ENCODE measurements around the gene TRIM56. TPM values are rescaled to one million over a fixed set of nuclear protein-coding genes. Genes with fewer than 3 reads are reported as not detected.
"Not testable (repeated sequence)": the region's sequence is repeated elsewhere in the genome, so short reads cannot be mapped to it uniquely, and the experiment has no call there.

TRIM56 gene
- total and polyA plus RNA-seq, 2 of the 4 experiments (the other 2 are of a cell fraction): 3.9 to 5.9 TPM

DNA sequence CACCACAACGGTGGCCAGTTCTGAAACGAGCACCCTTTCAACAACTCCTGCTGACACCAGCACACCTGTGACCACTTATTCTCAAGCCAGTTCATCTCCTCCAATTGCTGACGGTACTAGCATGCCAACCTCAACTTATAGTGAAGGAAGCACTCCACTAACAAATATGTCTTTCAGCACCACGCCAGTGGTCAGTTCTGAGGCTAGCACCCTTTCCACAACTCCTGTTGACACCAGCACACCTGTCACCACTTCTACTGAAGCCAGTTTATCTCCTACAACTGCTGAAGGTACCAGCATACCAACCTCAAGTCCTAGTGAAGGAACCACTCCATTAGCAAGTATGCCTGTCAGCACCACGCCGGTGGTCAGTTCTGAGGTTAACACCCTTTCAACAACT lies 44.0 kb upstream of the TRIM56 start:
- H3K9ac ChIP-seq (ENCODE audit: low read depth, low read length); H2BK20ac ChIP-seq (ENCODE audit: low read depth, low read length); H3K4me2 ChIP-seq (ENCODE audit: low read depth, low read length); H4K8ac ChIP-seq (ENCODE audit: low read depth in 2 of 2, low read length in 2 of 2); H3K4me3 ChIP-seq (ENCODE audit: insufficient read depth, low read depth, low read length); H3K4ac ChIP-seq (ENCODE audit: low read depth, low read length); POLR2A ChIA-PET (ENCODE audit: unreplicated experiment); H3K9me1 ChIP-seq (ENCODE audit: insufficient read depth, low read length); intact Hi-C loops (cut with micrococcal nuclease); H2BK120ac ChIP-seq (ENCODE audit: low read depth, low read length); H3K79me1 ChIP-seq (ENCODE audit: low read depth in 1 of 2, low read length in 2 of 2); H3K9me3 ChIP-seq (ENCODE audit: control insufficient read depth, insufficient read depth, low read length); BruUV-seq (replicated peaks); H3K18ac ChIP-seq (ENCODE audit: low read depth, low read length); in situ Hi-C loops (cut with MboI; ENCODE audit: low sequenced_read_pairs); H2BK15ac ChIP-seq (ENCODE audit: low read depth, low read length); H4K5ac ChIP-seq (ENCODE audit: low read depth, low read length); H2AFZ ChIP-seq (replicated peaks; ENCODE audit: low read length, poor library complexity); dilution Hi-C loops (cut with HindIII; ENCODE audit: low sequenced_read_pairs, unreplicated experiment); H3K14ac ChIP-seq (replicated peaks; ENCODE audit: low read depth, low read length); H3K56ac ChIP-seq (ENCODE audit: extremely low read depth, insufficient read depth, low read length); H4K91ac ChIP-seq (ENCODE audit: insufficient read depth, low read depth, low read length); H2BK5ac ChIP-seq (ENCODE audit: low read depth, low read length, poor library complexity, severe bottlenecking); H3K23ac ChIP-seq (ENCODE audit: low read depth, low read length); H2AK9ac ChIP-seq (replicated peaks; ENCODE audit: low read depth, low read length, poor library complexity); H2AK5ac ChIP-seq (ENCODE audit: low read depth, low read length); H3K27ac ChIP-seq (ENCODE audit: insufficient read depth, low read length); ATAC-seq (ENCODE audit: low read depth); CTCF ChIA-PET; H3K36me3 ChIP-seq (ENCODE audit: control insufficient read depth, insufficient read depth, low read length); DNase-seq; H4K20me1 ChIP-seq (ENCODE audit: insufficient read depth, low read length); H3K27me3 ChIP-seq (ENCODE audit: control insufficient read depth, insufficient read depth, low read length); H3K4me1 ChIP-seq (ENCODE audit: control insufficient read depth, insufficient read depth, low read length): not testable (repeated sequence)
- WGBS, 2 experiments (ENCODE audit: extremely low coverage in 2 of 2, insufficient read length in 1 of 2): 60% methylated on average over 3 of the region's 6 CpGs; no CpG with 5 or more reads in 1 of the 2 experiments

Measured in IMR-90 (cell line).